Measurements from ENCODE around the gene ZMAT1. TPM values are rescaled to one million over a fixed set of nuclear protein-coding genes. Genes with fewer than 3 reads are reported as not detected.
A peak's percentile ranks its signal among the peaks of the same experiment; 100 is the strongest.

ZMAT1 gene
- total RNA-seq, 1 donor from 2014 or later, result 8.3 TPM

DNA sequence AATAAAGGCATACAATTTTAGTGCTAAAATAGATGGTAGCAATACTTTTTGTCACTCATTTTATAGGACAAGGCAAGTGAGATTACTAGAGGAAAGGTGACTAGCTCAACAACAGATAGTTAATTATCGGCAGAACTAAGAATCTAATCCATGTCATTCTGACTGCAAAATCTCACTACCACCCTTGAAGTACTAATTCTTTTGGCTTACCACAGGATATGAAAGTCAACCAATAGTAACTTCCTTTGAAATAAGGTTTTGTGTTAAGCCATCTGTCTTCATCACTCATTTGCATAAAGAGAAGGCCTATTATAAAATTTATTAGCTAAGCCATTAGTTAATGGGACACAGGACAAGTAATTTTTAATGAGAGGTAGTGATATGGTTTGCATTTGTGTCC, 25.3 kb upstream of the ZMAT1 start:
- Histone ChIP-seq H3K4me1 (no peaks in the 10 kb centered on the region), H3K9me3 (no peaks in the 10 kb centered on the region), H3K27ac (no peak overlapping the region), H3K36me3 (no peaks in the 10 kb centered on the region), H3K27me3 (no peaks in the 10 kb centered on the region), H3K4me3 (no peak overlapping the region)
- TF ChIP-seq CTCF (IDR thresholded peaks at IDR 0.05), result no peak
- no peak for TF ChIP-seq POLR2A (IDR thresholded peaks at IDR 0.05)
- TF ChIP-seq POLR2AphosphoS5 (IDR thresholded peaks at IDR 0.05; ENCODE audit: insufficient read depth in 1 of 2, low read depth in 1 of 2), result no peak
- DNase-seq (ENCODE audit: extremely low spot score in 2 of 2), result no peak
- intact Hi-C loops (cut with DNase I), result no loop called here

DNA sequence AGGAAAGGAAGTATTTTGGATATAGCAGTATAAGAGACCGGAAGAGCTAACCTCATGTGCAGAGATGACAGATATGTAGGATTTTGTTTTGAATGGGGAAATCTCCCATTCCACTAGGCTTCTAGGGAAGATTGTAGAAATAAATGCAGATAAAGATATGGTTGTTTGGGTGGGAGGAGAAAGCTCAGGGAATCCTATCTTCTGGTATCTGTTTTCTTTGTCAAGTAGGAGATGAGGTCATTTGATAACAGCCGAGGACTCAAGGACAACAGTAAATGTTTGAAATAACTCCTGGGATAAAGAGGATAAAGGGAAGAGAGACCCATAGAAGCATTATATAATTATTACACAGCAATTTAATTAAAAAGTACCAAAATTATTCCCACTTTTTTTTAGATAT, 24.7 kb upstream of the ZMAT1 start:
- intact Hi-C loops (cut with DNase I), result no loop called here
- Histone ChIP-seq H3K4me1 (no peaks in the 10 kb centered on the region), H3K36me3 (no peaks in the 10 kb centered on the region), H3K9me3 (no peaks in the 10 kb centered on the region), H3K27ac (no peak overlapping the region), H3K27me3 (no peaks in the 10 kb centered on the region), H3K4me3 (no peak overlapping the region)
- DNase-seq (ENCODE audit: extremely low spot score in 2 of 2), result no peak
- no peak for TF ChIP-seq CTCF (IDR thresholded peaks at IDR 0.05)
- TF ChIP-seq POLR2A (IDR thresholded peaks at IDR 0.05), result no peak
- no peak for TF ChIP-seq POLR2AphosphoS5 (IDR thresholded peaks at IDR 0.05; ENCODE audit: insufficient read depth in 1 of 2, low read depth in 1 of 2)

DNA sequence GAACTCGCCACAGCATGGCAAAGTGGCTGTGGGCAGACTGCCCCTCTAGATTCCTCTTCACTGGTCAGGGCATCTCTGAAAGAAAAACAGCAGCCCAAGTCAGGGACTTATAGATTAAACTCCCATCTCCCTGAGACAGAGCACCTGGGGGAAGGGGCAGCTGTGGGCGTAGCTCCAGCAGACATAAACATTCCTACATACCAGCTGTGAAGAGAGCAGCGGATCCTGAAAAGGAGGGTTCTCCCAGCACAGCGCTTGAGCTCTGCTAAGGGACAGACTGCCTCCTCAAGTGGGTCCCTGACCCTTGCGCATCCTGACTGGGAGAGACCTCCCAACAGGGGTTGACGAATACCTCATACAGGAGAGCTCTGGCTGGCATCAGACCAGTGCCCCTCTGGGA, 18.8 kb upstream of the ZMAT1 start:
- intact Hi-C loops (cut with DNase I), result no loop called here
- Histone ChIP-seq H3K27me3 (no peaks in the 10 kb centered on the region), H3K36me3 (no peaks in the 10 kb centered on the region)

GRCh38 chrX:101932249-101932570, 383 bp upstream of the ZMAT1 start:
- intact Hi-C loops (cut with DNase I), result no loop called here
- H3K9me3 ChIP-seq, result no peaks in the 10 kb centered on the region
- TF ChIP-seq CTCF (IDR thresholded peaks at IDR 0.05) (no peak), POLR2A (IDR thresholded peaks at IDR 0.05) (no peak), POLR2AphosphoS5 (IDR thresholded peaks at IDR 0.05; ENCODE audit: insufficient read depth in 1 of 2, low read depth in 1 of 2) (no peak)

More for the DNA sequence above, 18.8 kb upstream of the ZMAT1 start:
- Histone ChIP-seq H3K4me3 (no peak overlapping the region), H3K4me1 (no peaks in the 10 kb centered on the region), H3K27ac (no peak overlapping the region), H3K9me3 (no peaks in the 10 kb centered on the region)
- TF ChIP-seq CTCF (IDR thresholded peaks at IDR 0.05), result no peak
- DNase-seq (ENCODE audit: extremely low spot score in 2 of 2), result no peak

DNA sequence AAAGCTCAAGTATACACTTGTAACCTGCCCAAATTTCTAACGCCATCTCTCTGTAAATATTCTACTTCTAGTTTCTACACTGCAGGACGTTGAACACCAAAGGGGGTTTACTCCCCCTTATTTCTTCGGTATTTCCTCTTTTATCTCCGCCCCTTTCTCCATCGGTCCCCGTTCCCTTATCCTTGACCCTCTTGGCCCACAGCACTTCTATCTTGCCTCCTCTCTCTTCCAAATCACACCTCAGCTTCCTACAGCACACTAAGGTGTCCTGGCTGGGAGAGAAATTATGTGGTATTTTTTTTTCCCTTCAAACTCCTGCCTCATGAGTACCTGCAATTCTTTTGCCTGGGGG, 715 bp downstream of the ZMAT1 start:
- Histone ChIP-seq H3K27ac (peak overlapping the region; percentile 85), H3K36me3 (no peaks in the 10 kb centered on the region), H3K27me3 (no peaks in the 10 kb centered on the region), H3K9me3 (no peaks in the 10 kb centered on the region), H3K4me3 (peak overlapping the region; percentile 62 to 68), H3K4me1 (no peaks in the 10 kb centered on the region)
- DNase-seq (ENCODE audit: extremely low spot score in 2 of 2), result no peak
- TF ChIP-seq POLR2A (IDR thresholded peaks at IDR 0.05) (no peak), CTCF (IDR thresholded peaks at IDR 0.05) (no peak), POLR2AphosphoS5 (IDR thresholded peaks at IDR 0.05; ENCODE audit: insufficient read depth in 1 of 2, low read depth in 1 of 2) (no peak)
- intact Hi-C loops (cut with DNase I), result no loop called here

More at GRCh38 chrX:101932249-101932570, 383 bp upstream of the ZMAT1 start:
- H3K27ac ChIP-seq, result peak overlapping the region; percentile 85
- no peaks in the 10 kb centered on the region for H3K27me3 ChIP-seq
- peak overlapping the region; percentile 62 to 68 for H3K4me3 ChIP-seq
- no peaks in the 10 kb centered on the region for H3K4me1 ChIP-seq
- DNase-seq (ENCODE audit: extremely low spot score in 2 of 2), result no peak
- no peaks in the 10 kb centered on the region for H3K36me3 ChIP-seq

Measured in vagina (tissue), 2 donors.